ENCODE measurements around the gene NCBP1. TPM values are rescaled to one million over a fixed set of nuclear protein-coding genes. Genes with fewer than 3 reads are reported as not detected.

Gene NCBP1
- total and polyA plus RNA-seq, 2 of the 4 experiments (the other 2 are of a cell fraction) = 17.8 to 46.4 TPM

DNA sequence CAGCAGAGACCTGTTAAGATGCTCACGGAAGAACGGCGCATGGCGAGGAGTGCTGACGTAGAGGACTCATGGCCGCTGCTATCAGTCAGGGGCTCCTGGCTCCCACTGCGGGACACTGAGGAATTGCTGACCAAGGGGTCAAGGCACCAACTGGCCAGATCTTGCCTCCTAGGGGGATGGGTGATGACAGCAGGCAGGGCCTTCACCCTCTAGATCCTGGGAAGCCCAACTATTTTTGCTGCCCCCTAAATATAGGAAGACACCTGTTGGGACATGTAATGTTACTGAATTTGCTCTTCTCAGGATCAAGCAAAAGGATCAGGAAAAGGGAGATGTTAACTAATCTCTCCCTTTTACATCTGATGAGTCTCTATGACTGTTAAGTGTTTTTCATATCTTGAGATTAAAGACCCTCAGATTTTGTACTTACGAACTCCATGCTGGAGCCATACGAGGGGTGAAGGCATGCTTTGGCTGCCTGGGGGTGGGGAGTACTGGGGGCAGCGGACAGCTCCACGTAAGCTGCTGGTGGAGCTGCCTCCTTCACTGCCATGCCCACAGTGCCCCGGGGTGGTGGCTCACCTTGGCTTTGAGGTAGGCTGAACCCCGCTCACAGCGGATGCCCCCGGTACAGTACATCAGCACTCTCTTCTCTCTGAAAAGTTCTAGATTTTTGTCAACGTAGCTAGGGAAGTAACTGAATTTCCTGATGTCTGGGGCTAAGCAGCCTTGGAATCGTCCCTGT, 28.5 kb upstream of the NCBP1 start:
- Histone ChIP-seq H3K79me1 (ENCODE audit: low read depth in 1 of 2, low read length in 2 of 2) (no peaks in the 10 kb centered on the region), H3K27ac (ENCODE audit: insufficient read depth, low read length) (no peak overlapping the region), H2BK15ac (ENCODE audit: low read depth, low read length) (no peak overlapping the region), H3K9me3 (ENCODE audit: control insufficient read depth, insufficient read depth, low read length) (no peaks in the 10 kb centered on the region), H4K8ac (ENCODE audit: low read depth in 2 of 2, low read length in 2 of 2) (no peak overlapping the region), H3K27me3 (ENCODE audit: control insufficient read depth, insufficient read depth, low read length) (no peaks in the 10 kb centered on the region), H2AFZ (replicated peaks; ENCODE audit: low read length, poor library complexity) (no peak overlapping the region), H2BK20ac (ENCODE audit: low read depth, low read length) (no peak overlapping the region), H2BK5ac (ENCODE audit: low read depth, low read length, poor library complexity, severe bottlenecking) (no peak overlapping the region), H3K4me1 (ENCODE audit: control insufficient read depth, insufficient read depth, low read length) (no peaks in the 10 kb centered on the region), H3K56ac (ENCODE audit: extremely low read depth, insufficient read depth, low read length) (no peak overlapping the region), H3K18ac (ENCODE audit: low read depth, low read length) (no peak overlapping the region), H3K4me3 (ENCODE audit: insufficient read depth, low read depth, low read length) (no peak overlapping the region), H4K20me1 (ENCODE audit: insufficient read depth, low read length) (no peaks in the 10 kb centered on the region), H4K5ac (ENCODE audit: low read depth, low read length) (no peak overlapping the region), H3K23ac (ENCODE audit: low read depth, low read length) (no peak overlapping the region), H2AK5ac (ENCODE audit: low read depth, low read length) (no peak overlapping the region), H3K9me1 (ENCODE audit: insufficient read depth, low read length) (no peaks in the 10 kb centered on the region; the same call in 1 of the 2 replicates), H3K4ac (ENCODE audit: low read depth, low read length) (no peak overlapping the region), H2BK120ac (ENCODE audit: low read depth, low read length) (no peak overlapping the region), H2AK9ac (replicated peaks; ENCODE audit: low read depth, low read length, poor library complexity) (no peak overlapping the region), H3K36me3 (ENCODE audit: control insufficient read depth, insufficient read depth, low read length) (peaks cover 39% of the 10 kb centered on the region), H3K4me2 (ENCODE audit: low read depth, low read length) (no peak overlapping the region), H3K14ac (replicated peaks; ENCODE audit: low read depth, low read length) (no peak overlapping the region), H3K9ac (ENCODE audit: low read depth, low read length) (no peak overlapping the region), H4K91ac (ENCODE audit: insufficient read depth, low read depth, low read length) (no peak overlapping the region)
- 98% methylated on average over 9 of the region's 17 CpGs; no CpG with 5 or more reads in 1 of the 2 experiments for WGBS, 2 experiments (ENCODE audit: extremely low coverage in 2 of 2, insufficient read length in 1 of 2)
- CTCF ChIA-PET = no interaction called here
- dilution Hi-C loops (cut with HindIII; ENCODE audit: low sequenced_read_pairs, unreplicated experiment) (no loop called here), in situ Hi-C loops (cut with MboI; ENCODE audit: low sequenced_read_pairs) (no loop called here), intact Hi-C loops (cut with micrococcal nuclease) (no loop called here)
- POLR2A ChIA-PET (ENCODE audit: unreplicated experiment) = no interaction called here
- BruUV-seq (replicated peaks) = no TSS peak
- no peak for ATAC-seq (ENCODE audit: low read depth)
- no peak for TF ChIP-seq NFE2L2 (IDR thresholded peaks at IDR 0.05; ENCODE audit: low read depth, low read length)
- TF ChIP-seq FOS (IDR thresholded peaks at IDR 0.05; ENCODE audit: low read depth, low read length) = no peak
- no peak for TF ChIP-seq MAZ (IDR thresholded peaks at IDR 0.05; ENCODE audit: borderline replicate concordance, low read depth, low read length)
- TF ChIP-seq POLR2A (IDR thresholded peaks at IDR 0.05; ENCODE audit: low read depth, low read length) = no peak
- TF ChIP-seq MXI1 (IDR thresholded peaks at IDR 0.05; ENCODE audit: borderline replicate concordance, low read depth, low read length) = no peak
- no peak for TF ChIP-seq CEBPB (IDR thresholded peaks at IDR 0.05; ENCODE audit: low read depth, low read length)
- no peak for TF ChIP-seq MAFK (IDR thresholded peaks at IDR 0.05; ENCODE audit: low read depth, low read length)
- TF ChIP-seq SMC3 (IDR thresholded peaks at IDR 0.05; ENCODE audit: low read depth, low read length) = no peak
- no peak for TF ChIP-seq BHLHE40 (IDR thresholded peaks at IDR 0.05; ENCODE audit: low read depth, low read length)
- TF ChIP-seq, protein P1, sequence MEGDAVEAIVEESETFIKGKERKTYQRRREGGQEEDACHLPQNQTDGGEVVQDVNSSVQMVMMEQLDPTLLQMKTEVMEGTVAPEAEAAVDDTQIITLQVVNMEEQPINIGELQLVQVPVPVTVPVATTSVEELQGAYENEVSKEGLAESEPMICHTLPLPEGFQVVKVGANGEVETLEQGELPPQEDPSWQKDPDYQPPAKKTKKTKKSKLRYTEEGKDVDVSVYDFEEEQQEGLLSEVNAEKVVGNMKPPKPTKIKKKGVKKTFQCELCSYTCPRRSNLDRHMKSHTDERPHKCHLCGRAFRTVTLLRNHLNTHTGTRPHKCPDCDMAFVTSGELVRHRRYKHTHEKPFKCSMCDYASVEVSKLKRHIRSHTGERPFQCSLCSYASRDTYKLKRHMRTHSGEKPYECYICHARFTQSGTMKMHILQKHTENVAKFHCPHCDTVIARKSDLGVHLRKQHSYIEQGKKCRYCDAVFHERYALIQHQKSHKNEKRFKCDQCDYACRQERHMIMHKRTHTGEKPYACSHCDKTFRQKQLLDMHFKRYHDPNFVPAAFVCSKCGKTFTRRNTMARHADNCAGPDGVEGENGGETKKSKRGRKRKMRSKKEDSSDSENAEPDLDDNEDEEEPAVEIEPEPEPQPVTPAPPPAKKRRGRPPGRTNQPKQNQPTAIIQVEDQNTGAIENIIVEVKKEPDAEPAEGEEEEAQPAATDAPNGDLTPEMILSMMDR (conservative IDR thresholded peaks at IDR 0.05; ENCODE audit: low read depth, low read length) = no peak
- no peak for TF ChIP-seq RCOR1 (IDR thresholded peaks at IDR 0.05; ENCODE audit: insufficient replicate concordance, low read length)
- TF ChIP-seq, protein P2, sequence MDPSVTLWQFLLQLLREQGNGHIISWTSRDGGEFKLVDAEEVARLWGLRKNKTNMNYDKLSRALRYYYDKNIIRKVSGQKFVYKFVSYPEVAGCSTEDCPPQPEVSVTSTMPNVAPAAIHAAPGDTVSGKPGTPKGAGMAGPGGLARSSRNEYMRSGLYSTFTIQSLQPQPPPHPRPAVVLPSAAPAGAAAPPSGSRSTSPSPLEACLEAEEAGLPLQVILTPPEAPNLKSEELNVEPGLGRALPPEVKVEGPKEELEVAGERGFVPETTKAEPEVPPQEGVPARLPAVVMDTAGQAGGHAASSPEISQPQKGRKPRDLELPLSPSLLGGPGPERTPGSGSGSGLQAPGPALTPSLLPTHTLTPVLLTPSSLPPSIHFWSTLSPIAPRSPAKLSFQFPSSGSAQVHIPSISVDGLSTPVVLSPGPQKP (IDR thresholded peaks at IDR 0.05; ENCODE audit: borderline replicate concordance, low read depth, low read length) = no peak
- TF ChIP-seq RAD21 (IDR thresholded peaks at IDR 0.05; ENCODE audit: low read length) = no peak
- TF ChIP-seq CHD1 (IDR thresholded peaks at IDR 0.05; ENCODE audit: low read depth, low read length) = no peak
- no peak for TF ChIP-seq RFX5 (IDR thresholded peaks at IDR 0.05; ENCODE audit: low read depth, low read length)
- TF ChIP-seq, protein P3, sequence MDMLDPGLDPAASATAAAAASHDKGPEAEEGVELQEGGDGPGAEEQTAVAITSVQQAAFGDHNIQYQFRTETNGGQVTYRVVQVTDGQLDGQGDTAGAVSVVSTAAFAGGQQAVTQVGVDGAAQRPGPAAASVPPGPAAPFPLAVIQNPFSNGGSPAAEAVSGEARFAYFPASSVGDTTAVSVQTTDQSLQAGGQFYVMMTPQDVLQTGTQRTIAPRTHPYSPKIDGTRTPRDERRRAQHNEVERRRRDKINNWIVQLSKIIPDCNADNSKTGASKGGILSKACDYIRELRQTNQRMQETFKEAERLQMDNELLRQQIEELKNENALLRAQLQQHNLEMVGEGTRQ (IDR thresholded peaks at IDR 0.05; ENCODE audit: low read depth, low read length) = no peak
- DNase-seq = no peak
